Upper lobe of left lung (tissue), 4 donors: ENCODE data around the gene VEPH1.

Experiments
- CTCF ChIP-seq, 6 experiments: fragments of 450-650 bp in 4 of 6; fragments of 200-600 bp in 2 of 6; sonication (generic) in 2 of 6; IDR thresholded peaks; one replicate each; pipeline ENCODE4 v1.5.1; 2016 to 2019; ENCODE audit warnings: antibody characterized with exemption in 6 of 6
- EP300 ChIP-seq, 4 donors: sonication (generic); formaldehyde crosslinking; IDR thresholded peaks; one replicate each; pipeline ENCODE4 v1.5.1; 2017; ENCODE audit warnings: antibody characterized with exemption in 4 of 4, control low read depth in 2 of 4
- POLR2A ChIP-seq, 4 donors: fragments of 450-650 bp; IDR thresholded peaks; one replicate each; pipeline ENCODE4 v1.5.1; 2016 to 2017; ENCODE audit warnings: antibody characterized with exemption in 4 of 4, mild to moderate bottlenecking in 2 of 4

GRCh38 chr3:157362348-157362747, 140.9 kb downstream of the VEPH1 start:
- no peak for TF ChIP-seq POLR2A (IDR thresholded peaks at IDR 0.05)
- no peak for TF ChIP-seq CTCF (IDR thresholded peaks at IDR 0.05)
- no peak for TF ChIP-seq EP300 (IDR thresholded peaks at IDR 0.05)
